Measurements from ENCODE around the gene VTCN1. TPM values are rescaled to one million over a fixed set of nuclear protein-coding genes. Genes with fewer than 3 reads are reported as not detected.
"Not testable (repeated sequence)": the region's sequence is repeated elsewhere in the genome, so short reads cannot be mapped to it uniquely, and the experiment has no call there.

The VTCN1 gene, protein sequence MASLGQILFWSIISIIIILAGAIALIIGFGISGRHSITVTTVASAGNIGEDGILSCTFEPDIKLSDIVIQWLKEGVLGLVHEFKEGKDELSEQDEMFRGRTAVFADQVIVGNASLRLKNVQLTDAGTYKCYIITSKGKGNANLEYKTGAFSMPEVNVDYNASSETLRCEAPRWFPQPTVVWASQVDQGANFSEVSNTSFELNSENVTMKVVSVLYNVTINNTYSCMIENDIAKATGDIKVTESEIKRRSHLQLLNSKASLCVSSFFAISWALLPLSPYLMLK
- polyA plus RNA-seq (2.1 and 2.6 TPM in 2 replicates), polyA minus RNA-seq (1.5 and 1.6 TPM in 2 replicates)

DNA sequence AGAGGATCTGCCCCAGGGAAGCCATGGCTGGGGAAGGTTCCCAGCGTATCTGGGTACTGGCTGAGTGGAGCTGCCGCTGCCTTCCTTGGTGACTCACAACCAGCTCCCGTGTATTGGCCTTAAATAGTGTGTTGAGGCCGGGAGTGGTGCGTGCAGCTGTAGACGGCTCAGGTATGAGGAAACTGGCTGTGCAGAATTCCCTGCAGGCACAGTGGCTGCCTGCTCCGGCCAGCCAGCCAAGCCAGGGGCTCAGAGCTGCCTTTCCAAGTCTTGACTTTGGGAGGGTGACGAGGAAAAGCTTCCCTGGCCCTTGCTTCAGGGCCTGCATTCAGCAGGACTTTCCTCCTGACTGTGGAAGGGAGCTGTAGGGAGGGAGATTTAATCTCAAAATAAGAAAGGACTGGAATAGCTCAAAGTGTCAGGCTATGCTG, at the start of gene VTCN1:
VTCN1 (minus strand) TSS at position 97 of the 431 bp plus-strand sequence; CDS start at position 25, 72 bp downstream.
- H3F3A ChIP-seq (ENCODE audit: insufficient read depth, low read length, poor library complexity, severe bottlenecking) = no peaks in the 10 kb centered on the region
- no peaks in the 10 kb centered on the region for H3K79me2 ChIP-seq (replicated peaks; ENCODE audit: insufficient read depth, low read length)
- TF ChIP-seq TAF1 (IDR thresholded peaks at IDR 0.05; ENCODE audit: low read depth) = no peak
- TF ChIP-seq SMC3 (conservative IDR thresholded peaks at IDR 0.05; ENCODE audit: poor library complexity) = no peak
- TF ChIP-seq POLR2AphosphoS5 (IDR thresholded peaks at IDR 0.05) = no peak
- TF ChIP-seq, protein P1, sequence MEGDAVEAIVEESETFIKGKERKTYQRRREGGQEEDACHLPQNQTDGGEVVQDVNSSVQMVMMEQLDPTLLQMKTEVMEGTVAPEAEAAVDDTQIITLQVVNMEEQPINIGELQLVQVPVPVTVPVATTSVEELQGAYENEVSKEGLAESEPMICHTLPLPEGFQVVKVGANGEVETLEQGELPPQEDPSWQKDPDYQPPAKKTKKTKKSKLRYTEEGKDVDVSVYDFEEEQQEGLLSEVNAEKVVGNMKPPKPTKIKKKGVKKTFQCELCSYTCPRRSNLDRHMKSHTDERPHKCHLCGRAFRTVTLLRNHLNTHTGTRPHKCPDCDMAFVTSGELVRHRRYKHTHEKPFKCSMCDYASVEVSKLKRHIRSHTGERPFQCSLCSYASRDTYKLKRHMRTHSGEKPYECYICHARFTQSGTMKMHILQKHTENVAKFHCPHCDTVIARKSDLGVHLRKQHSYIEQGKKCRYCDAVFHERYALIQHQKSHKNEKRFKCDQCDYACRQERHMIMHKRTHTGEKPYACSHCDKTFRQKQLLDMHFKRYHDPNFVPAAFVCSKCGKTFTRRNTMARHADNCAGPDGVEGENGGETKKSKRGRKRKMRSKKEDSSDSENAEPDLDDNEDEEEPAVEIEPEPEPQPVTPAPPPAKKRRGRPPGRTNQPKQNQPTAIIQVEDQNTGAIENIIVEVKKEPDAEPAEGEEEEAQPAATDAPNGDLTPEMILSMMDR (IDR thresholded peaks at IDR 0.05; ENCODE audit: poor library complexity, severe bottlenecking) = no peak
- TF ChIP-seq, protein P2, sequence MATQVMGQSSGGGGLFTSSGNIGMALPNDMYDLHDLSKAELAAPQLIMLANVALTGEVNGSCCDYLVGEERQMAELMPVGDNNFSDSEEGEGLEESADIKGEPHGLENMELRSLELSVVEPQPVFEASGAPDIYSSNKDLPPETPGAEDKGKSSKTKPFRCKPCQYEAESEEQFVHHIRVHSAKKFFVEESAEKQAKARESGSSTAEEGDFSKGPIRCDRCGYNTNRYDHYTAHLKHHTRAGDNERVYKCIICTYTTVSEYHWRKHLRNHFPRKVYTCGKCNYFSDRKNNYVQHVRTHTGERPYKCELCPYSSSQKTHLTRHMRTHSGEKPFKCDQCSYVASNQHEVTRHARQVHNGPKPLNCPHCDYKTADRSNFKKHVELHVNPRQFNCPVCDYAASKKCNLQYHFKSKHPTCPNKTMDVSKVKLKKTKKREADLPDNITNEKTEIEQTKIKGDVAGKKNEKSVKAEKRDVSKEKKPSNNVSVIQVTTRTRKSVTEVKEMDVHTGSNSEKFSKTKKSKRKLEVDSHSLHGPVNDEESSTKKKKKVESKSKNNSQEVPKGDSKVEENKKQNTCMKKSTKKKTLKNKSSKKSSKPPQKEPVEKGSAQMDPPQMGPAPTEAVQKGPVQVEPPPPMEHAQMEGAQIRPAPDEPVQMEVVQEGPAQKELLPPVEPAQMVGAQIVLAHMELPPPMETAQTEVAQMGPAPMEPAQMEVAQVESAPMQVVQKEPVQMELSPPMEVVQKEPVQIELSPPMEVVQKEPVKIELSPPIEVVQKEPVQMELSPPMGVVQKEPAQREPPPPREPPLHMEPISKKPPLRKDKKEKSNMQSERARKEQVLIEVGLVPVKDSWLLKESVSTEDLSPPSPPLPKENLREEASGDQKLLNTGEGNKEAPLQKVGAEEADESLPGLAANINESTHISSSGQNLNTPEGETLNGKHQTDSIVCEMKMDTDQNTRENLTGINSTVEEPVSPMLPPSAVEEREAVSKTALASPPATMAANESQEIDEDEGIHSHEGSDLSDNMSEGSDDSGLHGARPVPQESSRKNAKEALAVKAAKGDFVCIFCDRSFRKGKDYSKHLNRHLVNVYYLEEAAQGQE (IDR thresholded peaks at IDR 0.05; ENCODE audit: borderline replicate concordance) = no peak
- no peak within 1 kb of the TSS for H3K4me3 ChIP-seq (ENCODE audit: low read length)
- H3K4me2 ChIP-seq (ENCODE audit: low read length) = no peak within 1 kb of the TSS
- no peaks in the 10 kb centered on the region for H3K9me3 ChIP-seq (ENCODE audit: low read length)
- no peaks in the 10 kb centered on the region for H3K9me2 ChIP-seq (ENCODE audit: insufficient read depth, low read length)
- H3K27me3 ChIP-seq (ENCODE audit: insufficient read depth, low read depth, low read length) = no peaks in the 10 kb centered on the region
- no peaks in the 10 kb centered on the region for H3K36me3 ChIP-seq (ENCODE audit: insufficient read depth, low read length)
- H3K9ac ChIP-seq (ENCODE audit: low read length) = no peak within 1 kb of the TSS
- no peak within 1 kb of the TSS for H3K27ac ChIP-seq (ENCODE audit: low read length)
- no peaks in the 10 kb centered on the region for H4K20me1 ChIP-seq (ENCODE audit: insufficient read depth)
- H2AFZ ChIP-seq (ENCODE audit: low read depth, low read length) = no peak within 1 kb of the TSS

DNA sequence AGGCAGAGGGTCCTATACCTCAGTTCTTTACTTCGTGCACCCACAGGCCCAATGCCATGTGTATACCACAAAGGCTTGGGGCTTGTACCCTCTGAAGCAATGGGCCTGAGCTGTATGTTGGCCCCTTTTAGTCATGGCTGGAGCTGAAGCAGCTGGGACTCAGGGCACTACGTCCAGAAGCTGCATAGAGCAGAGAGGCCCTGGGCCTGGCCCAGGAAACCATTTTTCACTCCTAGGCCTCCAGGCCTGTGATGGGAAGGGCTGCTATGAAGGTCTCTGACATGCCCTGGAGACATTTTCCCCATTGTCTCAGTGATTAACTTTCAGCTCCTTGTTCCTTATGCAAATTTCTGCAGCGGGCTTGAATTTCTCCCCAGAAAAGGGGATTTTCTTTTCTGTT, 48.1 kb upstream of the VTCN1 start:
- no peaks in the 10 kb centered on the region for H4K20me1 ChIP-seq (ENCODE audit: insufficient read depth)
- TF ChIP-seq RAD21 (conservative IDR thresholded peaks at IDR 0.05) (no peak), SMC3 (conservative IDR thresholded peaks at IDR 0.05; ENCODE audit: poor library complexity) (no peak), EZH2 (IDR thresholded peaks at IDR 0.05; ENCODE audit: borderline replicate concordance, insufficient read depth, low read length, poor library complexity, severe bottlenecking) (no peak), EP300 (conservative IDR thresholded peaks at IDR 0.05; ENCODE audit: poor library complexity, severe bottlenecking) (no peak), MXI1 (conservative IDR thresholded peaks at IDR 0.05; ENCODE audit: poor library complexity, severe bottlenecking) (no peak), POLR2AphosphoS5 (IDR thresholded peaks at IDR 0.05) (no peak), TAF1 (IDR thresholded peaks at IDR 0.05; ENCODE audit: low read depth) (no peak)
- TF ChIP-seq, protein P2 (IDR thresholded peaks at IDR 0.05; ENCODE audit: borderline replicate concordance) = no peak
- TF ChIP-seq, protein P1 (IDR thresholded peaks at IDR 0.05; ENCODE audit: poor library complexity, severe bottlenecking) = no peak
- H3K9me3 ChIP-seq (ENCODE audit: low read length) = no peaks in the 10 kb centered on the region
- H3K4me2 ChIP-seq (ENCODE audit: low read length) = no peak overlapping the region
- H3K9ac ChIP-seq (ENCODE audit: low read length) = no peak overlapping the region
- H3F3A ChIP-seq (ENCODE audit: insufficient read depth, low read length, poor library complexity, severe bottlenecking) = no peaks in the 10 kb centered on the region
- no peaks in the 10 kb centered on the region for H3K79me2 ChIP-seq (replicated peaks; ENCODE audit: insufficient read depth, low read length)
- H2AFZ ChIP-seq (ENCODE audit: low read depth, low read length) = no peak overlapping the region
- no peaks in the 10 kb centered on the region for H3K27me3 ChIP-seq (ENCODE audit: insufficient read depth, low read depth, low read length)
- no peaks in the 10 kb centered on the region for H3K9me2 ChIP-seq (ENCODE audit: insufficient read depth, low read length)
- H3K4me3 ChIP-seq (ENCODE audit: low read length) = no peak overlapping the region
- no peaks in the 10 kb centered on the region for H3K36me3 ChIP-seq (ENCODE audit: insufficient read depth, low read length)
- H3K27ac ChIP-seq (ENCODE audit: low read length) = no peak overlapping the region

DNA sequence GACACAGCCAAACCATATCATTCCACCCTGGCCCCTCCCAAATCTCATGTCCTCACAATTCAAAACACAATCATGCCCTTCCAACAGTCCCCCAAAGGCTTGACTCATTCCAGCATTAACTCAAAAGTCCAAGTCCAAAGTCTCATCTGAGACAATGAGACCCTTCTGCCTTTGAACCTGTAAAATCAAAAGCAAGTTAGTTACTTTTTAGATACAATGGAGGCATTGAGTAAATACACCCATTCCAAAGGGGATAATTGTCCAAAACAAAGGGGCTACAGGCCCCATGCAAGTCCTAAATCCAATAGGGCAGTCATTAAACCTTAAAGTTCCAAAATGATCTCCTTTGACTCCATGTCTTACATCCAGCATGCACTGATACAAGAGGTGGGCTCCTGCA, 47.3 kb upstream of the VTCN1 start:
- H3K79me2 ChIP-seq (replicated peaks; ENCODE audit: insufficient read depth, low read length); H3K4me2 ChIP-seq (ENCODE audit: low read length); H3K9me2 ChIP-seq (ENCODE audit: insufficient read depth, low read length); H4K20me1 ChIP-seq (ENCODE audit: insufficient read depth); H2AFZ ChIP-seq (ENCODE audit: low read depth, low read length); H3F3A ChIP-seq (ENCODE audit: insufficient read depth, low read length, poor library complexity, severe bottlenecking); H3K36me3 ChIP-seq (ENCODE audit: insufficient read depth, low read length); H3K4me3 ChIP-seq (ENCODE audit: low read length); H3K27me3 ChIP-seq (ENCODE audit: insufficient read depth, low read depth, low read length); H3K9ac ChIP-seq (ENCODE audit: low read length); H3K27ac ChIP-seq (ENCODE audit: low read length); H3K9me3 ChIP-seq (ENCODE audit: low read length): not testable (repeated sequence)

Data from neural cell (in vitro differentiated cells).